Karpas-422 (cell line): ENCODE data around the gene ELFN2. TPM values are rescaled to one million over a fixed set of nuclear protein-coding genes. Genes with fewer than 3 reads are reported as not detected.

ENCODE experiments used
- DNase-seq: peaks from one replicate; pipeline ENCODE4 v3.0.0-alpha.2; 2015
- H2AFZ ChIP-seq: fragments of 200-600 bp; sonication (generic); 2 replicates; pipeline ENCODE4 v1.6.1; 2014; ENCODE audit warnings: antibody characterized with exemption, low read length, mixed read lengths
- H3K27ac ChIP-seq: fragments of 200-600 bp; sonication (generic); 2 replicates; pipeline ENCODE4 v1.5.1; 2014; ENCODE audit warnings: mild to moderate bottlenecking, low read length, moderate library complexity
- H3K27me3 ChIP-seq: fragments of 200-600 bp; sonication (generic); 2 replicates; pipeline ENCODE4 v1.6.1; 2014; ENCODE audit warnings: low read length, mixed read lengths
- H3K36me3 ChIP-seq: fragments of 200-600 bp; sonication (generic); 2 replicates; pipeline ENCODE4 v1.6.1; 2014; ENCODE audit warnings: low read length, mixed read lengths; ENCODE audit not compliant: insufficient read depth
- H3K4me1 ChIP-seq: fragments of 200-600 bp; sonication (generic); 2 replicates; pipeline ENCODE4 v1.6.1; 2014; ENCODE audit warnings: mild to moderate bottlenecking, low read length, mixed read lengths
- H3K4me2 ChIP-seq: fragments of 200-600 bp; sonication (generic); 2 replicates; pipeline ENCODE4 v1.6.1; 2014; ENCODE audit warnings: low read length, low read depth, mild to moderate bottlenecking; ENCODE audit not compliant: poor library complexity, severe bottlenecking
- H3K4me3 ChIP-seq: fragments of 200-600 bp; sonication (generic); 2 replicates; pipeline ENCODE4 v1.5.1; 2014; ENCODE audit warnings: mild to moderate bottlenecking, antibody characterized with exemption, low read length, mixed read lengths
- H3K79me2 ChIP-seq: fragments of 200-600 bp; sonication (generic); 2 replicates; pipeline ENCODE4 v1.6.1; 2014; ENCODE audit warnings: mild to moderate bottlenecking, low read length, mixed read lengths
- H3K9ac ChIP-seq: fragments of 200-600 bp; sonication (generic); 2 replicates; pipeline ENCODE4 v1.6.0; 2014; ENCODE audit warnings: low read length
- H3K9me2 ChIP-seq: fragments of 200-600 bp; sonication (generic), shearing (Covaris generic); replicated peaks from 2 replicates; pipeline ENCODE4 v1.6.0; 2014; ENCODE audit warnings: mild to moderate bottlenecking, low read length, moderate library complexity; ENCODE audit not compliant: insufficient read depth
- H3K9me3 ChIP-seq: fragments of 300-700, 200-600 bp; sonication (generic); 2 replicates; pipeline ENCODE4 v1.6.1; 2014; ENCODE audit warnings: low read length, mixed read lengths
- H4K20me1 ChIP-seq: fragments of 200-600 bp; sonication (generic); 2 replicates; pipeline ENCODE4 v1.6.1; 2014; ENCODE audit warnings: mild to moderate bottlenecking, antibody characterized with exemption, low read length, low read depth; ENCODE audit not compliant: insufficient read depth
- total RNA-seq: library from RNA; depleted of rRNA; stranded (reverse); fragments of >200 nt; shearing (Covaris generic); gene quantifications from 2 replicates; pipeline ENCODE4 v1.2.3, GENCODE V29; 2014; ENCODE audit warnings: low replicate concordance

The ELFN2 gene
- total RNA-seq, 1 experiment from 2014 or later, result not detected

DNA sequence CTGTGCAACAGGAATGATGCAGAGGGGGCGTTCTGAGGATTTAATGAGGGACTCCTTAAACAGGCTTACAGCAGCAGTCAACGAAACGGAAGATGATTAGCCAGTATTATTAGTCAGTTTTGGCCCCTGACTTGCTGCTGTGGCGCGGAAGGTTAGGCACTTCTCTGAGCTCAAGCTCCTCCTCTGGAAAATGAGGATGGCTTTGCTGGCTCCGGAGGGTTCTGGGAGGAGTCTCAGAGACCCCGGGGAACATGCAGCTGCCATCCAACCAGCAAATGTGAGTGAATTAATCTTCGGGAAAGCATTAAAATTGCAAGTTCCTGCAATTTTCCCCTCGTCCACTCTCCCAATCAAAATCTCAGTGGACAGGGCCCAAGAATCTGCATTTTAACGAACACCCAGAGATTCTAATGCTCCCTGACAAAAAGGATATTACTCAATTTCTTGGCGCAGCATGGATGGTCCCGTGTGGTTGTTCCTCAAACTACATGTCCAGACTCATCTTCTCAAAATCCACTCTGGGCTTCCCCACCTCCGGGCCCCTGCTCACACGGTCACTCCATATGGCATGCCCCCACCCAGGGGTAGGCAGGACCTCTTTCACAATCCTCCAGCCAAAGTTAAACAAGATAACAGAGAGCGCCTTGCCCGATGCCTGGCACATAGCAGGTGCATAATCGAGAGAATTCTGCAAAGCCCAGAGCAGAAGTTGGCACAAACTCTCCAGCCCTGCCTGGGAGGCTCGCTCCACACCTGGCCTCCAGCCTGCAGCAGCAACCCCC is 6.4 kb downstream of the ELFN2 start:
- Histone ChIP-seq H3K9me2 (no peaks in the 10 kb centered on the region), H2AFZ (no peak overlapping the region), H4K20me1 (no peaks in the 10 kb centered on the region), H3K79me2 (no peaks in the 10 kb centered on the region), H3K4me1 (peaks cover 8% of the 10 kb centered on the region), H3K27me3 (no peaks in the 10 kb centered on the region), H3K4me3 (no peak overlapping the region), H3K36me3 (no peaks in the 10 kb centered on the region), H3K9me3 (no peaks in the 10 kb centered on the region), H3K27ac (no peak overlapping the region), H3K9ac (no peak overlapping the region), H3K4me2 (no peak overlapping the region)
- no peak for DNase-seq

DNA sequence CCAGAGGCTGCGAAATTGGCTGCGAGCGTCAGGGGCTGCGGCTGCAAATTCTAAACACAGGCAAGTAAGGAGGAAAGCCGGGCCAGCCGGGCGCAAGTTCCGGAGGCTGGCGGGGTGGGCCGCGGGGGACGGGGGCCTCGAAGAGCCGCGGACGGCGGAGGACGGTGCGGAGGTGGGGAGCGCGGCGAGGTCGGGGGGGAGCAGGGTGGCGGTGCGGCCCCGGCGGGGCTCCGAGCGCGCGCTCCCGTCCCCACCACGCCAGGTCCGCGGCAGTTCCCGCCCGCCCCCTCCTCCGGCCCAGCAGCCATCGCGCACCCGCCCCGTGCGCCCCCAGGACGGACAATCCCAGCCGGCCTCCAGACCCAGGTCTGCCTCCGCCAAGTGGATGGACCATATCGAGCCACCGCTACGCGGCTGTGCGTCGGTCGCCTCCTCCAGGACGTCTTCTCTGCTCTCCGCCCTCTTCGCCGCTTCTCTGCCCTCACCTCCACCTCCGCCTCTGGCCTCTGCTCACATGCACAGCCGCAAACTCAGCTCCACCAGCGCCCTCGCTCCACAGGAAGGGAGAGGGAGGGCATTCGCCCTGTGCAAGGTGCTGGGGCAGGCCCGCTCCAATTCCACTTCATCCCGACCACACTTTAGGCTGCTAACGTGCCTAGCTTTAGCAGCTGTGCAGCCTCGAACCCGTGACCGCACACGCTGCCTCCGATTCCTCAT is 7.2 kb downstream of the ELFN2 start:
- no peaks in the 10 kb centered on the region for H3K9me2 ChIP-seq
- no peaks in the 10 kb centered on the region for H3K79me2 ChIP-seq
- no peak overlapping the region for H3K4me2 ChIP-seq
- H2AFZ ChIP-seq, result no peak overlapping the region
- H3K36me3 ChIP-seq, result no peaks in the 10 kb centered on the region
- no peaks in the 10 kb centered on the region for H4K20me1 ChIP-seq
- H3K9me3 ChIP-seq, result no peaks in the 10 kb centered on the region
- no peak overlapping the region for H3K27ac ChIP-seq
- no peak for DNase-seq
- H3K27me3 ChIP-seq, result no peaks in the 10 kb centered on the region
- H3K9ac ChIP-seq, result no peak overlapping the region
- peaks cover 9% of the 10 kb centered on the region for H3K4me1 ChIP-seq
- H3K4me3 ChIP-seq, result no peak overlapping the region

DNA sequence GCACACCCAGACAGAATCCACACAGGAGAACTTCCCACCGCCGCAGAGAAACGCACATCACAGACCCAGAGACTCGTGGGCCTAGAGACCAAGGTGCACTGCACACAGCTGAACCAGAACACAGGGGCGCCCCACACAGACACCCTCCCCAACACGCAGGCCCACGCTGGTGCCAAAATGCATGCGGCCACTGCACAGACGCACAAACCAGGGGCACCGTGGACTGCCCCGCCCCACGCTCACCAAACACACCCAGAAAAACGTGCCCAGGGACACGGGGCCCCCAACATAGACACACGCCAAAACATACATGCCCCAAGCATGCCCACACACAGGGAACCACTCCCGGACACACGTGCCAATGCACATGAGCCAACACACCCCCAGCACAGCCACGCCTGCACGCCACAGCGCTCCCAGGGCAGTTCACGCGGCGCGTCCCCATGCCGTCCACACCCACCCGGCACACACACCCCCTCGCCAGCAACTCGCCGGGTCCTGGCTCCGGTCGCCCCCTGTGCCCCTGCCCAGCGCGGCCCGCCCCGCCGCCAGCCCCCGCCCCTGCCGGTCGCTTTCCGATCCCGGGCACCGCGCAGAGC is 7.8 kb downstream of the ELFN2 start:
- Histone ChIP-seq H3K27me3 (no peaks in the 10 kb centered on the region), H3K9me2 (no peaks in the 10 kb centered on the region), H3K4me1 (peaks cover 9% of the 10 kb centered on the region), H3K27ac (no peak overlapping the region), H3K4me3 (no peak overlapping the region), H3K79me2 (no peaks in the 10 kb centered on the region), H3K9me3 (no peaks in the 10 kb centered on the region), H2AFZ (no peak overlapping the region), H3K9ac (no peak overlapping the region), H3K36me3 (no peaks in the 10 kb centered on the region), H4K20me1 (no peaks in the 10 kb centered on the region), H3K4me2 (no peak overlapping the region)
- no peak for DNase-seq

DNA sequence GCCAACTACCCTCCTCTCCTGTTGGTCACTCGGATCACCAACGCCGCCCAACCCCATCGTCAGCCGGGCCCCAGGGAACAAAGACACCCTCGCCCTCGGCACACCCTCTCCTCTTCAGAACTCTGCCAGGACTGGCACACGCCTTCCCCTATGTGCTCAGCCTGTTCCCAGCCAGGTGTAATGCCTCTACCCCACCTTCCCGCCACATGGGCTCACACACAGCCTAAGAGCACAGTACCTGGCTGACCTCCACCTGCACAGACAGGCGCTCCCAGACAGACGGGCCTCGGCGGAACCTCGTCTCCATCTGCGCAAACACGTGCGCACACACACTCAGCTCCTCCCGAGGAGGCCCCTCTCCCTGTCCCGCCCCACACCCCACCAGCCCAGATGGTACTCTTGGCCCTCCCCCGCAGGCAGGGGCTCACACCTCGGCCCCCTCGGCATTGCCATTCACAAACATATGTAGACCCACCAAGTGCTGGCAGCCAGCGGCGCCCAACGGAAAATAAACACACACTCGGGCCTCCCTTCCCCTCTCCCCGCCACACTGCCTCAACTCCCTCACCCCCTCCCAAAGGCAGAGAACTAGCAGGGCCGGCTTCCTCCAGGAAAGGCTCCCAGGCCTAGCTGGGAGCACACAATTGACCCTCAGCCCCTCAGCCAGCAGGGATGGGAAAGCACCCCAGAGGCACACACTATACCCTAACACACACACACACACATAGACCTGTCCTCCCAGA is 8.5 kb downstream of the ELFN2 start:
- no peaks in the 10 kb centered on the region for H3K79me2 ChIP-seq
- H3K4me1 ChIP-seq, result peaks cover 9% of the 10 kb centered on the region
- H3K36me3 ChIP-seq, result no peaks in the 10 kb centered on the region
- no peaks in the 10 kb centered on the region for H4K20me1 ChIP-seq
- no peak overlapping the region for H3K27ac ChIP-seq
- no peak overlapping the region for H2AFZ ChIP-seq
- no peak overlapping the region for H3K4me2 ChIP-seq
- DNase-seq, result no peak
- H3K27me3 ChIP-seq, result no peaks in the 10 kb centered on the region
- no peak overlapping the region for H3K4me3 ChIP-seq
- H3K9ac ChIP-seq, result no peak overlapping the region
- no peaks in the 10 kb centered on the region for H3K9me2 ChIP-seq
- no peaks in the 10 kb centered on the region for H3K9me3 ChIP-seq

DNA sequence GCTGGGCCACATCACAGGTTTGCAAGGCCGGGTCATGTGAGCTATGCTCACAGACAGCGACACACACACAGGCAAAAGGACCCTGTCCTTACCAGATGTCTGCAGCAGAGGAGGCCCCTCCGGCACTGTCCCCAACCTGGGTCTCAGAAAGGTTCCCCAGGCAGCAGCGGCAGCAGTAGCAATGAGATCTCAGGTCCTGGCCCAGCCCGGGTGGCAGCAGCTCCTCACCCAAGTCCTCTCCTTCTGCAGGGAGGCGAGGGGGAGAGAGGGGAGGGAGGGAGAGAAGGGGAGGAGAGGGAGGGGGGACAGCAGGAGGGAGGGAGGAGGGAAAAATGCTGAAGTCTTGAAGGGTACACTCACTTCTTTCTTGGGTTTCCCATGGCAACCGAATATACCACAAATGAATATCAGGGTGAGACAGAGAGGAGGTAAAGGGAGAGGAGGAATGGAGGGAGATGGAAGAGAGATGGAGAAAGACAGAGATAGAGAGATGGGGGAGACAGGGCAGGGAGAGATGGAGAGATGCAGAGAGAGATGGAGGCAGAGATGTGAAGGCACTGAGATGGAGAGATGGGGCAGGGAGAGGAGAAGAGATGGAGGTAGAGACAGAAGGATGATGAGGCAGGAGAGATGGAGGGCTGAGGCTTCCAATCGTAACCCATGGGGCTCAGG is 9.5 kb downstream of the ELFN2 start:
- Histone ChIP-seq H3K4me2 (no peak overlapping the region), H4K20me1 (no peaks in the 10 kb centered on the region), H2AFZ (no peak overlapping the region), H3K27me3 (no peaks in the 10 kb centered on the region), H3K9me3 (no peaks in the 10 kb centered on the region), H3K79me2 (no peaks in the 10 kb centered on the region), H3K27ac (no peak overlapping the region), H3K4me1 (peaks cover 9% of the 10 kb centered on the region), H3K9me2 (no peaks in the 10 kb centered on the region), H3K9ac (no peak overlapping the region), H3K36me3 (no peaks in the 10 kb centered on the region), H3K4me3 (no peak overlapping the region)
- DNase-seq, result no peak

DNA sequence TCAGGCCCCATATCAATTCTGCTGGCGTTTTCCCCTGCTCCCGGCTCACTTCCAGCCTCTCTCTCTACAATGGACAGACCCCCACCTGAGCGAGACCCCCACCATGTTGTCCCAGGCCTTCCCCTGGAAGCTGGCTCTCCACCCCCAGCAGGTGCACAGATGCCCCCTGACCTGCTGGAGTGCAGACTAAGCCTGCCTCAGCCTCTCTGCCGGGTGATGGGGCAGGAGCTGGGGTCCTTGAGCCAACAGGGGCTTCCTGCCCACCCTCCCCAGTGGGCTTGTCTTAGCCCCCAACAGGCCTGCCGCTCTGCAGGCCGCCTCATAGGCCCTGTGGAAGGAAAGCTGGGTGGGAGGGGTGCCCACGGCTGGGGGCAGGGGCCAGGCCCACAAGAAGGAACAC is 10.0 kb downstream of the ELFN2 start:
- no peak for DNase-seq
- H4K20me1 ChIP-seq, result no peaks in the 10 kb centered on the region
- no peak overlapping the region for H2AFZ ChIP-seq
- no peak overlapping the region for H3K9ac ChIP-seq
- H3K9me3 ChIP-seq, result no peaks in the 10 kb centered on the region
- H3K4me1 ChIP-seq, result peaks cover 9% of the 10 kb centered on the region
- no peak overlapping the region for H3K27ac ChIP-seq
- no peak overlapping the region for H3K4me3 ChIP-seq
- H3K9me2 ChIP-seq, result no peaks in the 10 kb centered on the region
- no peaks in the 10 kb centered on the region for H3K36me3 ChIP-seq
- H3K79me2 ChIP-seq, result no peaks in the 10 kb centered on the region
- H3K27me3 ChIP-seq, result no peaks in the 10 kb centered on the region
- H3K4me2 ChIP-seq, result no peak overlapping the region

DNA sequence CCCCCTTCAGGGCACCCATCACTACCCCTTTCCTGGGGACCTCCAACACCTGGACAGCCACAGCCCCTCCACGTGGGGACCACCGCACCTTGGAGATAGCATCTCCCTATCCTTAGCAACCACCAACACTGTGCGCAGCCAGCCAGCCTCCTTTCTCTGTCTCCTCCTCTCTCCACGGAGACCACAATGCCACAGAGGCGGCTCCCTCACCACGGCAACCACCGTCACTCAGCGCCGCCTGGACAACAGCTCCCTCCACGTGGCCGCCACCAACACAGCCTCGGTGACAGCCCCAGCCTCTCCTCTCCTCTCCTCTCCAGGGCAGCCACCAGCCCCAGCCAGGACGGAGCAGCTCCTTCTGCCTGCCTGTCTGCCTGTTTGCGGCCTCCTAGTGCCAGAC is 10.5 kb downstream of the ELFN2 start:
- no peak overlapping the region for H3K4me3 ChIP-seq
- H3K79me2 ChIP-seq, result no peaks in the 10 kb centered on the region
- no peaks in the 10 kb centered on the region for H3K27me3 ChIP-seq
- H3K36me3 ChIP-seq, result no peaks in the 10 kb centered on the region
- no peak overlapping the region for H2AFZ ChIP-seq
- H3K9ac ChIP-seq, result no peak overlapping the region
- H3K9me2 ChIP-seq, result no peaks in the 10 kb centered on the region
- no peak overlapping the region for H3K27ac ChIP-seq
- H3K9me3 ChIP-seq, result no peaks in the 10 kb centered on the region
- H3K4me1 ChIP-seq, result peaks cover 9% of the 10 kb centered on the region
- H3K4me2 ChIP-seq, result no peak overlapping the region
- DNase-seq, result no peak
- H4K20me1 ChIP-seq, result no peaks in the 10 kb centered on the region
